GM12878 (cell line): ENCODE measurements around the gene NFE2. TPM values are rescaled to one million over a fixed set of nuclear protein-coding genes. Genes with fewer than 3 reads are reported as not detected.

Experiments used
- ATAC-seq: fragments of 200-7000 bp; cut with Tn5 transposase; 3 replicates; pipeline ENCODE4 v1.9.1; 2020; ENCODE audit warnings: mild to moderate bottlenecking, moderate library complexity
- BruUV-seq: library from RNA; stranded (reverse); fragments of 400-500 nt; replicated peaks from 2 replicates; lab custom pipeline; 2021; lab: Mats Ljungman, UMichigan
- CTCF ChIA-PET: fragments of 300-600 bp; sonication (Branson Sonifier 250); formaldehyde crosslinking; extraction: SDS; loops from one replicate; lab custom pipeline; 2021; ENCODE audit warnings: inconsistent platforms; lab: Yijun Ruan, JAX
- POLR2A ChIA-PET: fragments of 350-600 bp; formaldehyde crosslinking; extraction: SDS; loops from one replicate; lab custom pipeline; 2021; ENCODE audit warnings: inconsistent platforms; lab: Charles Lee
- RAD21 ChIA-PET: fragments of 300-600 bp; sonication (Branson Sonifier 250); formaldehyde crosslinking; loops from one replicate; lab custom pipeline; 2023; ENCODE audit warnings: antibody characterized with exemption; ENCODE audit not compliant: unreplicated experiment; lab: Charles Lee
- SMC1A ChIA-PET: fragments of 300-600 bp; sonication (Branson Sonifier 250); formaldehyde crosslinking; loops from one replicate; lab custom pipeline; 2023; ENCODE audit not compliant: unreplicated experiment, uncharacterized antibody; lab: Charles Lee
- DNase-seq: peaks from one replicate; pipeline ENCODE4 v3.0.0-alpha.2; 2011; ENCODE audit warnings: low read depth, low spot score
- FAIRE-seq: peaks from 3 replicates; lab custom pipeline; 2011; peaks lifted over from hg19 to GRCh38; lab: Jason Lieb, UNC
- H2AFZ ChIP-seq: 2 replicates; pipeline ENCODE4 v1.6.0; 2011; ENCODE audit warnings: low read depth, low read length, control low read depth; ENCODE audit not compliant: control insufficient read depth
- H3K27ac ChIP-seq: 2 replicates; pipeline ENCODE4 v1.5.1; 2011; ENCODE audit warnings: control low read depth; ENCODE audit not compliant: control insufficient read depth, insufficient read depth
- H3K27me3 ChIP-seq, 2 experiments: replicated peaks in 1 of 2; 2 replicates each; pipeline versions ENCODE4 v1.6.0 to v1.6.1; 2011; ENCODE audit warnings: low read length in 1 of 2; ENCODE audit not compliant: control insufficient read depth in 2 of 2, insufficient read depth in 2 of 2
- H3K36me3 ChIP-seq, 2 experiments: 2 replicates each; pipeline ENCODE4 v1.5.1; 2011; ENCODE audit warnings: low read length in 1 of 2; ENCODE audit not compliant: control insufficient read depth in 2 of 2, insufficient read depth in 2 of 2
- H3K4me1 ChIP-seq: 2 replicates; pipeline ENCODE4 v1.6.1; 2011; ENCODE audit warnings: mild to moderate bottlenecking, low read length, moderate library complexity, mixed read lengths; ENCODE audit not compliant: control insufficient read depth, insufficient read depth
- H3K4me2 ChIP-seq: 2 replicates; pipeline ENCODE4 v1.6.0; 2011; ENCODE audit warnings: control low read depth; ENCODE audit not compliant: control insufficient read depth, insufficient read depth
- H3K4me3 ChIP-seq: fragments of 200-600 bp; sonication (generic); 2 replicates; pipeline ENCODE4 v1.5.1; 2016
- H3K79me2 ChIP-seq: 2 replicates; pipeline ENCODE4 v1.6.0; 2011; ENCODE audit warnings: low read length; ENCODE audit not compliant: control insufficient read depth, insufficient read depth
- H3K9ac ChIP-seq: 2 replicates; pipeline ENCODE4 v1.8.0; 2011; ENCODE audit warnings: low read length, control low read depth, mixed read lengths; ENCODE audit not compliant: control insufficient read depth, insufficient read depth
- H3K9me3 ChIP-seq: replicated peaks from 3 replicates; pipeline ENCODE4 v1.5.1; 2011; ENCODE audit warnings: mild to moderate bottlenecking, low read length; ENCODE audit not compliant: control insufficient read depth, insufficient read depth
- H4K20me1 ChIP-seq: 2 replicates; pipeline ENCODE4 v1.6.0; 2011; ENCODE audit not compliant: control insufficient read depth, insufficient read depth
- ESRRA ChIP-seq: IDR thresholded peaks from 2 replicates; pipeline ENCODE4 v1.6.1; 2012; ENCODE audit warnings: mild to moderate bottlenecking, low read length, improper control_type of control experiment
- FOXM1 ChIP-seq: IDR thresholded peaks from 2 replicates; pipeline ENCODE4 v1.6.1; 2012; ENCODE audit warnings: low read depth, mild to moderate bottlenecking, inconsistent platforms, low read length, moderate library complexity
- MTA2 ChIP-seq: fragments of 450-650 bp; IDR thresholded peaks from 2 replicates; pipeline ENCODE4 v1.6.1; 2016; ENCODE audit warnings: low read depth, mild to moderate bottlenecking, moderate library complexity
- NFYB ChIP-seq: IDR thresholded peaks from 2 replicates; pipeline ENCODE4 v1.6.1; 2011; ENCODE audit warnings: low read depth, mild to moderate bottlenecking, low read length, improper control_type of control experiment, moderate library complexity; ENCODE audit not compliant: insufficient read depth
- PRDM15 ChIP-seq: fragments of 450-650 bp; formaldehyde crosslinking; IDR thresholded peaks from 2 replicates; pipeline ENCODE4 v1.4.0; 2020; ENCODE audit warnings: mild to moderate bottlenecking, moderate library complexity
- RELB ChIP-seq: fragments of 450-650 bp; IDR thresholded peaks from 2 replicates; pipeline ENCODE4 v1.6.1; 2017; ENCODE audit warnings: low read depth, mild to moderate bottlenecking, moderate library complexity
- STAT1 ChIP-seq: fragments of 450-650 bp; conservative IDR thresholded peaks from 2 replicates; pipeline ENCODE4 v1.6.1; 2014; ENCODE audit warnings: antibody characterized with exemption, mild to moderate bottlenecking
- TCF12 ChIP-seq: IDR thresholded peaks from 2 replicates; pipeline ENCODE4 v1.6.1; 2011; ENCODE audit warnings: low read depth, mild to moderate bottlenecking, low read length
- TCF7 ChIP-seq: IDR thresholded peaks from 2 replicates; pipeline ENCODE4 v1.6.1; 2014; ENCODE audit warnings: antibody characterized with exemption, borderline replicate concordance
- ZBTB40 ChIP-seq: fragments of 450-650 bp; IDR thresholded peaks from 2 replicates; pipeline ENCODE4 v1.6.1; 2016; ENCODE audit warnings: mild to moderate bottlenecking, moderate library complexity, borderline replicate concordance
- ZNF24 ChIP-seq: fragments of 450-650 bp; IDR thresholded peaks from 2 replicates; pipeline ENCODE4 v1.6.1; 2017; ENCODE audit warnings: antibody characterized with exemption, mild to moderate bottlenecking
- WGBS: methylation state at CpG from one replicate; pipeline ENCODE4 v1.1.6; 2016; ENCODE audit warnings: low lambda C conversion rate; ENCODE audit not compliant: insufficient replicate concordance, insufficient coverage; ENCODE audit errors: missing lambda C conversion rate; 5-methylcytosine and 5-hydroxymethylcytosine counted together
- in situ Hi-C: fragments of 300-500 bp; cut with MboI; formaldehyde crosslinking; loops from 9 replicates; pipeline ENCODE4 v1.14.3; 2018; ENCODE audit warnings: mixed read lengths
- intact Hi-C: fragments of 100-400 bp; cut with micrococcal nuclease; formaldehyde crosslinking; loops from one replicate; pipeline ENCODE4 v1.14.2; 2022; ENCODE audit not compliant: unreplicated experiment
- polyA plus RNA-seq, 11 experiments: library from polyadenylated mRNA; depleted of rRNA in 4 of 11; unstranded in 6 of 11; stranded (reverse) in 5 of 11; fragments of >200 nt; fragmentation: Nextera tagmentation in 4 of 11; fragmentation: Illumina TruSeq in 1 of 11; extraction: Ambion mirVana in 4 of 11; extraction: Trizol in 1 of 11; gene quantifications; 1 replicate in 1 of 11; 2 replicates in 10 of 11; pipeline versions ENCODE4 v1.2.1 to v1.2.3, GENCODE V29; 2011 to 2016; ENCODE audit warnings: inconsistent platforms in 2 of 11, missing spikeins in 2 of 11, low read depth in 1 of 11
- total RNA-seq, 4 experiments: library from RNA; depleted of rRNA in 3 of 4; stranded (reverse); fragments of >200 nt in 3 of 4; fragmentation: Illumina TruSeq in 1 of 4; extraction: Trizol in 1 of 4; gene quantifications; 2 replicates each; pipeline versions ENCODE4 v1.2.1 to v1.2.3, GENCODE V29; 2013 to 2021

Gene NFE2
- total and polyA plus RNA-seq, 10 of the 15 experiments (the other 5 are each of a cell fraction or from before 2014, with no cell fraction given) = 0.06 to 0.28 TPM; not detected in 8

GRCh38 chr12:54273981-54274380, 26.8 kb downstream of the NFE2 start:
- ChIA-PET POLR2A (interaction anchor here (0.5 to 1.7 kb wide), 7 partner anchors 13 to 107 kb away, joined by 3 to 5 read pairs (median 3); no protein-coding TSS in a partner anchor), SMC1A (interaction anchor here (0.7 to 3.2 kb wide), 4 partner anchors 11 to 51 kb away, joined by 3 to 21 read pairs (median 4); partner anchors contain the start of gene COPZ1), RAD21 (interaction anchor here (1.1 kb wide), 1 partner anchor 22 kb away, joined by 7 read pairs; no protein-coding TSS in a partner anchor), CTCF (interaction anchor here (0.8 to 8.4 kb wide), 7 partner anchors 12 to 106 kb away, joined by 3 to 49 read pairs (median 4); no protein-coding TSS in a partner anchor)
- Histone ChIP-seq H3K9me3 (no peaks in the 10 kb centered on the region), H3K4me1 (peaks cover 25% of the 10 kb centered on the region), H3K27me3 (no peaks in the 10 kb centered on the region), H3K9ac (no peak overlapping the region), H3K4me2 (no peak overlapping the region), H3K27ac (no peak overlapping the region), H3K79me2 (peaks cover 72% of the 10 kb centered on the region), H3K36me3 (peaks cover 0 to 7% of the 10 kb centered on the region in 2 experiments; a peak in 2 of 4 replicates), H4K20me1 (no peaks in the 10 kb centered on the region), H3K4me3 (no peak overlapping the region), H2AFZ (no peak overlapping the region)
- WGBS = 97% methylated on average over 2 of the region's 2 CpGs
- FAIRE-seq = no peak
- no peak for DNase-seq
- in situ Hi-C loops (no loop called here), intact Hi-C loops (no loop called here)
- TF ChIP-seq ZNF24 = no peak
- TF ChIP-seq TCF12 = no peak
- TF ChIP-seq RELB = no peak
- TF ChIP-seq FOXM1 = no peak
- no peak for TF ChIP-seq TCF7
- no peak for TF ChIP-seq MTA2
- TF ChIP-seq STAT1 = no peak
- no peak for TF ChIP-seq NFYB
- TF ChIP-seq ZBTB40 = no peak
- no peak for TF ChIP-seq PRDM15 (CRISPR knock-in tag)
- no peak for TF ChIP-seq ESRRA
- no TSS peak for BruUV-seq
- no peak for ATAC-seq
